SK-N-SH treated with all-trans-retinoic acid at 6 μM for 48 hours (cell line): Measurements from ENCODE around the gene OPN4.

Experiments
- ATAC-seq: fragments of 200-7000 bp; cut with Tn5 transposase; 3 replicates; pipeline ENCODE4 v1.9.1; 2020; ENCODE audit warnings: mild to moderate bottlenecking, moderate library complexity
- ARNTL ChIP-seq: fragments of 450-650 bp; formaldehyde crosslinking; IDR thresholded peaks from 2 replicates; pipeline ENCODE4 v1.5.0; 2020; ENCODE audit warnings: low read depth, mild to moderate bottlenecking, moderate library complexity, borderline replicate concordance
- BACH2 ChIP-seq: fragments of 250-450 bp; sonication (Bioruptor Pico); IDR thresholded peaks from 2 replicates; pipeline ENCODE4 v1.9.0; 2021; ENCODE audit warnings: mild to moderate bottlenecking, borderline replicate concordance
- CSDC2 ChIP-seq: fragments of 250-450 bp; sonication (Bioruptor Pico); IDR thresholded peaks from 2 replicates; pipeline ENCODE4 v1.5.0; 2020; ENCODE audit warnings: mild to moderate bottlenecking, moderate library complexity
- CSRNP3 ChIP-seq: fragments of 250-450 bp; sonication (Bioruptor Pico); IDR thresholded peaks from 2 replicates; pipeline ENCODE4 v1.5.1; 2021; ENCODE audit warnings: mild to moderate bottlenecking, moderate library complexity
- ESRRG ChIP-seq: fragments of 250-450 bp; sonication (Bioruptor Pico); IDR thresholded peaks from 2 replicates; pipeline ENCODE4 v1.6.1; 2021; ENCODE audit warnings: mild to moderate bottlenecking
- GLIS3 ChIP-seq: fragments of 250-450 bp; sonication (Bioruptor Pico); IDR thresholded peaks from 2 replicates; pipeline ENCODE4 v1.5.0; 2020; ENCODE audit warnings: mild to moderate bottlenecking, moderate library complexity
- ISL1 ChIP-seq: fragments of 250-450 bp; sonication (Bioruptor Pico); IDR thresholded peaks from 2 replicates; pipeline ENCODE4 v2.1.2; 2022; ENCODE audit warnings: mild to moderate bottlenecking, moderate library complexity
- OSR1 ChIP-seq: fragments of 250-450 bp; sonication (Bioruptor Pico); IDR thresholded peaks from 2 replicates; pipeline ENCODE4 v1.8.0; 2022; ENCODE audit warnings: moderate library complexity, mild to moderate bottlenecking, inconsistent platforms
- PATZ1 ChIP-seq: fragments of 250-450 bp; sonication (Bioruptor Pico); IDR thresholded peaks from 2 replicates; pipeline ENCODE4 v1.8.0; 2020; ENCODE audit warnings: mild to moderate bottlenecking, moderate library complexity, borderline replicate concordance
- PPARA ChIP-seq: fragments of 250-450 bp; sonication (Bioruptor Pico); IDR thresholded peaks from 2 replicates; pipeline ENCODE4 v1.5.0; 2020; ENCODE audit warnings: mild to moderate bottlenecking, borderline replicate concordance
- RARB ChIP-seq: fragments of 250-450 bp; sonication (Bioruptor Pico); IDR thresholded peaks from 2 replicates; pipeline ENCODE4 v1.8.0; 2021; ENCODE audit warnings: mild to moderate bottlenecking, moderate library complexity
- TCF4 ChIP-seq: fragments of 250-450 bp; sonication (Bioruptor Pico); IDR thresholded peaks from 2 replicates; pipeline ENCODE4 v1.8.0; 2021; ENCODE audit warnings: mild to moderate bottlenecking, moderate library complexity, borderline replicate concordance
- TOX ChIP-seq: fragments of 250-450 bp; sonication (Bioruptor Pico); IDR thresholded peaks from 2 replicates; pipeline ENCODE4 v1.8.0; 2021; ENCODE audit warnings: mild to moderate bottlenecking, moderate library complexity, borderline replicate concordance
- TSHZ2 ChIP-seq: fragments of 250-450 bp; sonication (Bioruptor Pico); IDR thresholded peaks from 2 replicates; pipeline ENCODE4 v1.5.0; 2020; ENCODE audit warnings: mild to moderate bottlenecking, moderate library complexity
- ZC3H10 ChIP-seq: fragments of 250-450 bp; sonication (Bioruptor Pico); IDR thresholded peaks from 2 replicates; pipeline ENCODE4 v1.5.1; 2021; ENCODE audit warnings: mild to moderate bottlenecking, moderate library complexity
- ZFP3 ChIP-seq: fragments of 250-450 bp; sonication (Bioruptor Pico); IDR thresholded peaks from 2 replicates; pipeline ENCODE4 v1.5.0; 2020; ENCODE audit warnings: mild to moderate bottlenecking, moderate library complexity
- ZFP30 ChIP-seq: fragments of 450-650 bp; formaldehyde crosslinking; IDR thresholded peaks from 2 replicates; pipeline ENCODE4 v1.5.0; 2022; ENCODE audit warnings: mild to moderate bottlenecking, moderate library complexity
- ZNF565 ChIP-seq: fragments of 450-650 bp; formaldehyde crosslinking; conservative IDR thresholded peaks from 2 replicates; pipeline ENCODE4 v1.5.0; 2020; ENCODE audit warnings: low read depth, mild to moderate bottlenecking, moderate library complexity
- ZNF70 ChIP-seq: fragments of 450-650 bp; formaldehyde crosslinking; IDR thresholded peaks from 2 replicates; pipeline ENCODE4 v1.5.0; 2020; ENCODE audit warnings: mild to moderate bottlenecking, moderate library complexity
- ZNF8 ChIP-seq: fragments of 450-650 bp; formaldehyde crosslinking; IDR thresholded peaks from 2 replicates; pipeline ENCODE4 v1.5.0; 2020; ENCODE audit warnings: mild to moderate bottlenecking, moderate library complexity
- TF ChIP-seq, protein P1 (sequence below): fragments of 250-450 bp; sonication (Bioruptor Pico); IDR thresholded peaks from 2 replicates; pipeline ENCODE4 v1.8.0; 2021; ENCODE audit warnings: low read depth, mild to moderate bottlenecking, moderate library complexity, borderline replicate concordance
- TF ChIP-seq, protein P2 (sequence below): fragments of 250-450 bp; sonication (Bioruptor Pico); IDR thresholded peaks from 2 replicates; pipeline ENCODE4 v1.5.1; 2020; ENCODE audit warnings: low read depth, mild to moderate bottlenecking, moderate library complexity

Gene OPN4

DNA sequence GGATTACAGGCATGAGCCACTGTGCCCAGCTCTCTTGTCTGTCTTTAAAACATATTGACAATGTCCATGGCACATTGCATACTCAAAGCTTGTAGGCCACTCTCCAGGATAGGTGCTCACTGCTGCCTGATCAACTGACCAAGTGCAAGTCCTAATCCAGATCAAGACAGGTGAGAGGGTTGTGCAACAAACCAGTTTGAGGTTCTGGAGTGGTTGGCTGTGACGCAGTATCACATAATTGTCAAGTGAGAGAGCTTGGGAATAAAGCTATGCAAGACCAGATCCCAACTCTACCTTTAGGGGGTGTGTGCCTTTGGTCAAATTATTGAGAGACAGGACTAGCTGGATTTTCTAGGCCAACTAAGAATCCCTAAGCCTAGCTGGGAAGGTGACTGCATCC is 43.0 kb upstream of the OPN4 start (continued):
- no peak for TF ChIP-seq PPARA (CRISPR knock-in tag)
- TF ChIP-seq, protein P1, sequence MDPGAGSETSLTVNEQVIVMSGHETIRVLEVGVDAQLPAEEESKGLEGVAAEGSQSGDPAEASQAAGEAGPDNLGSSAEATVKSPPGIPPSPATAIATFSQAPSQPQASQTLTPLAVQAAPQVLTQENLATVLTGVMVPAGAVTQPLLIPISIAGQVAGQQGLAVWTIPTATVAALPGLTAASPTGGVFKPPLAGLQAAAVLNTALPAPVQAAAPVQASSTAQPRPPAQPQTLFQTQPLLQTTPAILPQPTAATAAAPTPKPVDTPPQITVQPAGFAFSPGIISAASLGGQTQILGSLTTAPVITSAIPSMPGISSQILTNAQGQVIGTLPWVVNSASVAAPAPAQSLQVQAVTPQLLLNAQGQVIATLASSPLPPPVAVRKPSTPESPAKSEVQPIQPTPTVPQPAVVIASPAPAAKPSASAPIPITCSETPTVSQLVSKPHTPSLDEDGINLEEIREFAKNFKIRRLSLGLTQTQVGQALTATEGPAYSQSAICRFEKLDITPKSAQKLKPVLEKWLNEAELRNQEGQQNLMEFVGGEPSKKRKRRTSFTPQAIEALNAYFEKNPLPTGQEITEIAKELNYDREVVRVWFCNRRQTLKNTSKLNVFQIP (CRISPR knock-in tag): no peak
- TF ChIP-seq ZFP30 (CRISPR knock-in tag): no peak
- no peak for TF ChIP-seq ZC3H10 (CRISPR knock-in tag)
- no peak for TF ChIP-seq ZNF70 (CRISPR knock-in tag)
- TF ChIP-seq ISL1 (CRISPR knock-in tag): no peak
- no peak for TF ChIP-seq CSDC2 (CRISPR knock-in tag)
- no peak for TF ChIP-seq ZNF565 (CRISPR knock-in tag)
- TF ChIP-seq, all 23 proteins: peak for 0

DNA sequence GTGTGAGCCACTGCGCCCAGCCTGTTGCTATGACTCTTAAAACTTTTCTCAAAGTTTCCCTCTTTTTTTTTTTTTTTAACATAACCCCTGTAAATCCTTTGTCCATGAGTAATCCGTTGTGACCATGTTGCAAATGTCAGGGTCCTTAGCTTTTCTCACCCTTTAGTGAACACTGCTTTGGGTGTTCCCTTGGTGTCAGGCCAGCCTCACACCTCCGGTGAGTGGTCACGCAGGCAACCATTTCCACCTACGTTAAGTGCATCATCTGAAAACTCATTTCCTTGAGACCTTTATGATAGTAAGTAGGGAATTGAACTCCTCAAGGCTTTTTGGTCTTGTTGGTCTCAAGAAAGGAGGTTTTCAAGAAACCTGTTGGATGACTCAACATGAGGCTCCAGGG is 41.3 kb upstream of the OPN4 start:
- TF ChIP-seq ESRRG (CRISPR knock-in tag) (no peak), ZFP3 (no peak), ZNF8 (CRISPR knock-in tag) (no peak), ARNTL (CRISPR knock-in tag) (no peak), RARB (no peak)
- no peak for ATAC-seq

GRCh38 chr10:86613905-86614304 is 40.4 kb upstream of the OPN4 start:
- TF ChIP-seq, protein P2, sequence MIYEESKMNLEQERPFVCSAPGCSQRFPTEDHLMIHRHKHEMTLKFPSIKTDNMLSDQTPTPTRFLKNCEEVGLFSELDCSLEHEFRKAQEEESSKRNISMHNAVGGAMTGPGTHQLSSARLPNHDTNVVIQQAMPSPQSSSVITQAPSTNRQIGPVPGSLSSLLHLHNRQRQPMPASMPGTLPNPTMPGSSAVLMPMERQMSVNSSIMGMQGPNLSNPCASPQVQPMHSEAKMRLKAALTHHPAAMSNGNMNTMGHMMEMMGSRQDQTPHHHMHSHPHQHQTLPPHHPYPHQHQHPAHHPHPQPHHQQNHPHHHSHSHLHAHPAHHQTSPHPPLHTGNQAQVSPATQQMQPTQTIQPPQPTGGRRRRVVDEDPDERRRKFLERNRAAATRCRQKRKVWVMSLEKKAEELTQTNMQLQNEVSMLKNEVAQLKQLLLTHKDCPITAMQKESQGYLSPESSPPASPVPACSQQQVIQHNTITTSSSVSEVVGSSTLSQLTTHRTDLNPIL (CRISPR knock-in tag): no peak
- no peak for TF ChIP-seq ISL1 (CRISPR knock-in tag)
- TF ChIP-seq ARNTL (CRISPR knock-in tag): no peak
- TF ChIP-seq RARB: no peak
- TF ChIP-seq, protein P1 (CRISPR knock-in tag): no peak
- no peak for TF ChIP-seq ZFP30 (CRISPR knock-in tag)
- TF ChIP-seq ZFP3: no peak
- TF ChIP-seq PATZ1: no peak
- TF ChIP-seq CSRNP3 (CRISPR knock-in tag): no peak
- TF ChIP-seq TOX (CRISPR knock-in tag): no peak
- no peak for TF ChIP-seq BACH2 (CRISPR knock-in tag)
- no peak for TF ChIP-seq ZNF70 (CRISPR knock-in tag)
- TF ChIP-seq TCF4 (CRISPR knock-in tag): no peak
- TF ChIP-seq ZNF8 (CRISPR knock-in tag): no peak
- no peak for TF ChIP-seq TSHZ2 (CRISPR knock-in tag)
- no peak for TF ChIP-seq OSR1 (CRISPR knock-in tag)
- TF ChIP-seq GLIS3 (CRISPR knock-in tag): no peak
- no peak for TF ChIP-seq ESRRG (CRISPR knock-in tag)
- TF ChIP-seq PPARA (CRISPR knock-in tag): no peak
- TF ChIP-seq ZNF565 (CRISPR knock-in tag): no peak
- ATAC-seq: no peak
